Activated T-cell treated with anti-CD3 and anti-CD28 coated beads, Interleukin-2, amount 50 U/mL, for 24 hours (primary cell): ENCODE data around the gene SIX5.

Experiments
- DNase-seq: peaks from one replicate; pipeline ENCODE4 v3.0.0-alpha.2; 2020
- H3K27ac Mint-ChIP-seq: 2 replicates; pipeline ENCODE4 v1.8.0; 2020; ENCODE audit warnings: mild to moderate bottlenecking, mixed read lengths
- H3K27me3 Mint-ChIP-seq: 2 replicates; pipeline ENCODE4 v1.8.0; 2020; ENCODE audit warnings: mixed read lengths
- H3K36me3 Mint-ChIP-seq: 2 replicates; pipeline ENCODE4 v1.8.0; 2020; ENCODE audit warnings: low read depth, mixed read lengths
- H3K4me1 Mint-ChIP-seq: 2 replicates; pipeline ENCODE4 v1.8.0; 2020; ENCODE audit warnings: low read depth, mixed read lengths
- H3K4me3 Mint-ChIP-seq: 2 replicates; pipeline ENCODE4 v1.8.0; 2020; ENCODE audit warnings: mild to moderate bottlenecking, moderate library complexity, mixed read lengths
- H3K9me3 Mint-ChIP-seq: 2 replicates; pipeline ENCODE4 v1.8.0; 2020; ENCODE audit warnings: mixed read lengths

SIX5 gene

GRCh38 chr19:45768984-45769782 lies at the start of gene SIX5:
TSS of gene SIX5 (minus strand) at chr19:45769252. CDS start at chr19:45768844, 408 bp downstream.
- peak; percentile 96 for DNase-seq
- no peaks in the 10 kb centered on the region for H3K9me3 Mint-ChIP-seq
- peaks cover 19% of the 10 kb centered on the region for H3K4me1 Mint-ChIP-seq
- H3K27me3 Mint-ChIP-seq: peaks cover 36% of the 10 kb centered on the region
- no peaks in the 10 kb centered on the region for H3K36me3 Mint-ChIP-seq
- peak within 1 kb of the TSS; percentile 81 for H3K4me3 Mint-ChIP-seq
- peak within 1 kb of the TSS; percentile 80 for H3K27ac Mint-ChIP-seq

GRCh38 chr19:45817725-45818301 lies 48.8 kb upstream of the SIX5 start:
- H3K27ac Mint-ChIP-seq: no peak overlapping the region
- peaks cover 45% of the 10 kb centered on the region for H3K36me3 Mint-ChIP-seq
- H3K9me3 Mint-ChIP-seq: no peaks in the 10 kb centered on the region
- peaks cover 19% of the 10 kb centered on the region for H3K27me3 Mint-ChIP-seq
- DNase-seq: no peak
- H3K4me3 Mint-ChIP-seq: no peak overlapping the region
- peaks cover 5% of the 10 kb centered on the region for H3K4me1 Mint-ChIP-seq

- H3K36me3 Mint-ChIP-seq: peaks cover 38% of the 10 kb centered on the region
- peaks cover 26% of the 10 kb centered on the region for H3K27me3 Mint-ChIP-seq
- H3K4me3 Mint-ChIP-seq: no peak overlapping the region
- H3K4me1 Mint-ChIP-seq: peaks cover 5% of the 10 kb centered on the region
- DNase-seq: peak; percentile 97
- peak overlapping the region; percentile 29 for H3K27ac Mint-ChIP-seq
- no peaks in the 10 kb centered on the region for H3K9me3 Mint-ChIP-seq
These were observed 48.1 kb upstream of the SIX5 start for GRCh38 chr19:45817010-45817724.

GRCh38 chr19:45816236-45817009 lies 47.4 kb upstream of the SIX5 start:
- Mint-ChIP-seq H3K4me3 (no peak overlapping the region), H3K4me1 (peaks cover 5% of the 10 kb centered on the region), H3K27me3 (peaks cover 27% of the 10 kb centered on the region), H3K36me3 (peaks cover 31% of the 10 kb centered on the region), H3K27ac (no peak overlapping the region), H3K9me3 (no peaks in the 10 kb centered on the region)
- DNase-seq: no peak

- no peak for DNase-seq
- H3K4me3 Mint-ChIP-seq: no peak overlapping the region
- peaks cover 30% of the 10 kb centered on the region for H3K27me3 Mint-ChIP-seq
- H3K27ac Mint-ChIP-seq: no peak overlapping the region
- H3K4me1 Mint-ChIP-seq: peaks cover 5% of the 10 kb centered on the region
- H3K9me3 Mint-ChIP-seq: no peaks in the 10 kb centered on the region
- H3K36me3 Mint-ChIP-seq: peaks cover 24% of the 10 kb centered on the region
These were observed 46.6 kb upstream of the SIX5 start for GRCh38 chr19:45815481-45816216.

- Mint-ChIP-seq H3K27ac (no peak within 1 kb of the TSS), H3K4me3 (no peak within 1 kb of the TSS), H3K4me1 (peaks cover 9% of the 10 kb centered on the region), H3K27me3 (peaks cover 30% of the 10 kb centered on the region), H3K9me3 (no peaks in the 10 kb centered on the region), H3K36me3 (peaks cover 17% of the 10 kb centered on the region)
- DNase-seq: no peak
These were observed 45.9 kb upstream of the SIX5 start, which contains the start of gene RSPH6A for GRCh38 chr19:45814851-45815480. TSS of gene RSPH6A (minus strand) at chr19:45815308. CDS start at chr19:45815176, 132 bp downstream.

GRCh38 chr19:45814166-45814780 lies 45.2 kb upstream of the SIX5 start:
- Mint-ChIP-seq H3K4me1 (peaks cover 15% of the 10 kb centered on the region), H3K9me3 (no peaks in the 10 kb centered on the region), H3K27me3 (peaks cover 30% of the 10 kb centered on the region), H3K4me3 (no peak overlapping the region), H3K36me3 (peaks cover 11% of the 10 kb centered on the region), H3K27ac (no peak overlapping the region)
- no peak for DNase-seq

- Mint-ChIP-seq H3K27me3 (peaks cover 30% of the 10 kb centered on the region), H3K9me3 (no peaks in the 10 kb centered on the region), H3K4me1 (peaks cover 16% of the 10 kb centered on the region), H3K4me3 (no peak overlapping the region), H3K36me3 (peaks cover 6% of the 10 kb centered on the region), H3K27ac (no peak overlapping the region)
- DNase-seq: no peak
These were observed 43.2 kb upstream of the SIX5 start for GRCh38 chr19:45812297-45812696.

- DNase-seq: no peak
These were observed 40.6 kb upstream of the SIX5 start for GRCh38 chr19:45809643-45810159.

GRCh38 chr19:45805719-45806118 lies 36.7 kb upstream of the SIX5 start:
- no peaks in the 10 kb centered on the region for H3K36me3 Mint-ChIP-seq
- DNase-seq: no peak
- no peak overlapping the region for H3K4me3 Mint-ChIP-seq
- no peak overlapping the region for H3K27ac Mint-ChIP-seq
- H3K27me3 Mint-ChIP-seq: peaks cover 14% of the 10 kb centered on the region
- peaks cover 11% of the 10 kb centered on the region for H3K4me1 Mint-ChIP-seq
- no peaks in the 10 kb centered on the region for H3K9me3 Mint-ChIP-seq

More at GRCh38 chr19:45809643-45810159, 40.6 kb upstream of the SIX5 start:
- H3K27ac Mint-ChIP-seq: peak overlapping the region; percentile 58
- no peaks in the 10 kb centered on the region for H3K9me3 Mint-ChIP-seq
- peaks cover 25% of the 10 kb centered on the region for H3K27me3 Mint-ChIP-seq
- no peak overlapping the region for H3K4me3 Mint-ChIP-seq
- H3K4me1 Mint-ChIP-seq: peaks cover 11% of the 10 kb centered on the region
- H3K36me3 Mint-ChIP-seq: no peaks in the 10 kb centered on the region

- Mint-ChIP-seq H3K27ac (no peak overlapping the region), H3K27me3 (peaks cover 19% of the 10 kb centered on the region), H3K36me3 (no peaks in the 10 kb centered on the region), H3K4me1 (peaks cover 7% of the 10 kb centered on the region), H3K4me3 (no peak overlapping the region), H3K9me3 (no peaks in the 10 kb centered on the region)
- no peak for DNase-seq
These were observed 35.8 kb upstream of the SIX5 start for GRCh38 chr19:45804959-45805230.

GRCh38 chr19:45804140-45804958 lies 35.3 kb upstream of the SIX5 start:
- H3K4me1 Mint-ChIP-seq: peaks cover 2% of the 10 kb centered on the region
- H3K9me3 Mint-ChIP-seq: no peaks in the 10 kb centered on the region
- no peak overlapping the region for H3K27ac Mint-ChIP-seq
- H3K36me3 Mint-ChIP-seq: no peaks in the 10 kb centered on the region
- no peak for DNase-seq
- no peak overlapping the region for H3K4me3 Mint-ChIP-seq
- peaks cover 24% of the 10 kb centered on the region for H3K27me3 Mint-ChIP-seq
